ENCODE measurements around the gene DNAI4.
"Not testable (repeated sequence)": the region's sequence is repeated elsewhere in the genome, so short reads cannot be mapped to it uniquely, and the experiment has no call there.

Gene DNAI4

GRCh38 chr1:66833112-66833511 lies 91.5 kb downstream of the DNAI4 start:
- DNase-seq (ENCODE audit: low read depth), result no peak

GRCh38 chr1:66831529-66832239 lies 93.0 kb downstream of the DNAI4 start:
- peak; percentile 27 for DNase-seq (ENCODE audit: low read depth)

GRCh38 chr1:66824771-66825170 lies 99.9 kb downstream of the DNAI4 start:
- no peak for DNase-seq (ENCODE audit: low read depth)

- peak; percentile 19 for DNase-seq (ENCODE audit: low read depth)
Measured at GRCh38 chr1:66809736-66810326, 114.8 kb downstream of the DNAI4 start.

- DNase-seq (ENCODE audit: low read depth), result no peak
Measured at GRCh38 chr1:66809245-66809644, 115.4 kb downstream of the DNAI4 start.

GRCh38 chr1:66795839-66796238 lies 128.8 kb downstream of the DNAI4 start:
- not testable (repeated sequence) for DNase-seq (ENCODE audit: low read depth)

GRCh38 chr1:66791621-66792610 lies 132.7 kb downstream of the DNAI4 start:
- DNase-seq (ENCODE audit: low read depth), result no peak

GRCh38 chr1:66788231-66788939 lies 136.3 kb downstream of the DNAI4 start:
- no peak for DNase-seq (ENCODE audit: low read depth)

GRCh38 chr1:66787641-66788040 lies 137.0 kb downstream of the DNAI4 start:
- DNase-seq (ENCODE audit: low read depth), result no peak

- not testable (repeated sequence) for DNase-seq (ENCODE audit: low read depth)
Measured at GRCh38 chr1:66785800-66786199, 138.9 kb downstream of the DNAI4 start.

- no peak for DNase-seq (ENCODE audit: low read depth)
Measured at GRCh38 chr1:66779475-66780078, 145.1 kb downstream of the DNAI4 start.

- DNase-seq (ENCODE audit: low read depth), result no peak
Measured at GRCh38 chr1:66778969-66779368, 145.7 kb downstream of the DNAI4 start.

- no peak for DNase-seq (ENCODE audit: low read depth)
Measured at GRCh38 chr1:66778266-66778665, 146.4 kb downstream of the DNAI4 start.

- DNase-seq (ENCODE audit: low read depth), result no peak
Measured at GRCh38 chr1:66777831-66778230, 146.8 kb downstream of the DNAI4 start.

- no peak for DNase-seq (ENCODE audit: low read depth)
Measured at GRCh38 chr1:66775646-66776045, 149.0 kb downstream of the DNAI4 start.

- no peak for DNase-seq (ENCODE audit: low read depth)
Measured at GRCh38 chr1:66774438-66774837, 150.2 kb downstream of the DNAI4 start.

GRCh38 chr1:66773227-66773626 lies 151.4 kb downstream of the DNAI4 start:
- no peak for DNase-seq (ENCODE audit: low read depth)

- no peak for DNase-seq (ENCODE audit: low read depth)
Measured at GRCh38 chr1:66770694-66771093, 154.0 kb downstream of the DNAI4 start.

- no peak for DNase-seq (ENCODE audit: low read depth)
Measured at GRCh38 chr1:66770240-66770639, 154.4 kb downstream of the DNAI4 start.

- no peak for DNase-seq (ENCODE audit: low read depth)
Measured at GRCh38 chr1:66769512-66770229, 155.0 kb downstream of the DNAI4 start.

GRCh38 chr1:66768965-66769364 lies 155.7 kb downstream of the DNAI4 start:
- no peak for DNase-seq (ENCODE audit: low read depth)

All from ELR (cell line).